Measurements from ENCODE around the gene FXN.

- TF ChIP-seq CTCF (IDR thresholded peaks at IDR 0.05) = no peak
- TF ChIP-seq EP300 (IDR thresholded peaks at IDR 0.05) = no peak
- TF ChIP-seq POLR2A (IDR thresholded peaks at IDR 0.05) = no peak
- TF ChIP-seq POLR2AphosphoS5 (IDR thresholded peaks at IDR 0.05) = no peak
These were observed 58.0 kb downstream of the FXN start for GRCh38 chr9:69093471-69094103.
